Left ventricle myocardium superior (tissue), 1 donor: ENCODE measurements around the gene ZNF213. TPM values are rescaled to one million over a fixed set of nuclear protein-coding genes. Genes with fewer than 3 reads are reported as not detected.
"Not testable (repeated sequence)": the region's sequence is repeated elsewhere in the genome, so short reads cannot be mapped to it uniquely, and the experiment has no call there.

Experiments used
- ATAC-seq: fragments of 200-7000 bp; cut with Tn5 transposase; one replicate; pipeline ENCODE4 v1.9.1; 2020; ENCODE audit warnings: mild to moderate bottlenecking, moderate library complexity
- DNase-seq: peaks from one replicate; pipeline ENCODE4 v3.0.0-alpha.2; 2020
- intact Hi-C: fragments of 100-400 bp; cut with micrococcal nuclease; formaldehyde crosslinking; loops from one replicate; pipeline ENCODE4 v1.11.0; 2022
- total RNA-seq: library from RNA; stranded (reverse); fragmentation: NEBNext Ultra II Directional; extraction: Animal tissue kit (Norgen Biotek cat#: 25700); gene quantifications from one replicate; pipeline ENCODE4 v1.2.1, GENCODE V29; 2021
- donor health status: DM: no; HTN: yes; CAD: no; lungs with severe emphysema.

ZNF213 gene
- total RNA-seq, 1 donor from 2014 or later: 7.1 TPM

- intact Hi-C loops: no loop called here
- ATAC-seq: peak; percentile 92
- peak; percentile 87 for DNase-seq
Measured at GRCh38 chr16:3158510-3159314, 23.9 kb downstream of the ZNF213 start.

DNA sequence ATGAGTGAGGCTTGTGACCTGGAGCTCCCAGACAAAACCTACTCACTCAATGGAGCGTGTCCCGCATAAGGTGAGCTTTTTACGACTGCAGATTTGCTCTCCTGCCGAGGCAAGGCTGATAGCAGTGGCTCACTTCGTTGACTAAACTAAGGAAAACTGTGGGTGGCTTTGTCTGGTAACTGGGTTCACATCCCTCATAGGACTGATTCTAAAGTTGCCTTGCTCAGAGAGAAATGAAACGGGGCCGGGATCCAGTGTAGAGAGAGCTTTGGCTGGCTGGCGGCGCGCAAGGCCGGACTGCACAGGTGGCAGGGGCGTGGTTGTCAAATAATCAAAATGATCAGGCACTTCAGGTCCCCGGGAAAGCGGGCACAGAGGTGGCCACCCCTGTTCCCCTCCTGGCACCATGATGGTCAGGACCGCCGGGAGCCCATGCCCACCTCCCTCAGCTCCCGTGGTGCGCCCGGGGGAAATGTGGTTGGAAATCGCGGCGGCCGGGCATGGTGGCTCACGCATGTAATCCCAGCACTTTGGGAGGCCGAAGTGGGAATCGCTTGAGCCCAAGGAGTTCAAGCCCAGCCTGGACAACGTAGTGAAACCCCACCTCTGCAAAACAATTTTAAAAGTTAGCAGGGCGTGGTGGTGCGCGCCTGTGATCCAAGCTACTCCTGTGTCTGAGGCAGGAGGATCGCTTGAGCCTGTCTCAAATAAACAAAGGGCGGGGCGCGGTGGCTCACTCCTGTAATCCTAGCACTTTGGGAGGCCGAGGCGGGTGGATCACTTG lies 26.6 kb downstream of the ZNF213 start:
- ATAC-seq: no peak
- intact Hi-C loops: no loop called here
- no peak for DNase-seq

DNA sequence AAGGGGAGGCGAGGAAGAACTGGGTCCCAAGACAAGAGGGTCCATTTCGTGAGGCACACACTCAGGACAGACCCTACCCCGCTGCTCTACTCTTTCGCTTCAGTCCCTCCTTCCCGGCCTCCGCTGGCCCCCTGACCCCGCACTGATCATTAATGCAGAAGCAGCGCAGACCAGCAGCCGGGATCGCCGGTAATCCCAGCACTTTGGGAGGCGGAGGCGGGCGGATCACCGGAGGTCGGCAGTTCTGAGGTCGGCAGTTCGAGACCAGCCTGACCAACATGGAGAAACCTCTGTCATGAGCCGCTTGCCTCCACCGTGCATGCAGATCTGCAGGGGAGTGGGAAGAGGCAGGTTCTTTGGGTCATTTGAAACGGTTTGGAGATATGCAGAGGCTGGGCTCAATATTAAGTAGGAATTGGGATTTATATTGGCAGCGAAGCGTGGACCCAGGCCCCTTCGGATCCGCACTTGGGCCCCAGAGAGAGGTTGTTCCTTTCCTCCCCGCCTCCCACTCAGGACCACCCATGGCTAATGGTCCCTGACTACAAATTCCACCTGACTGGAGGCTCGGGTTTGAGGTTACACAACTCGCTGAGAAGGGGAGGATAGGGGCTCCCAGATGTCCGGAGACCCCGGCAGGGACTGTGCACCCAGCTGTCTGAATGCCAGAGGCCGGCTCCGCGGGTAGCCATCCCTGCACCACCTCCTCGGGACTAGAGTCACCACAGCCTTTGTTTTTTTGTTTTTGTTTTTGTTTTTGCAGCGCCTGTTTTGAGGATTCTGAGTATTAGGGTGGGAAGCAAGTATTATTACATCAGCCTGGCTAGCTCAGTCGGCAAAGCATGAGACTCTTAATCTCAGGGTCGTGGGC lies 29.5 kb downstream of the ZNF213 start:
- intact Hi-C loops: no loop called here
- ATAC-seq (no peak), DNase-seq (no peak)

- ATAC-seq (peak; percentile 10), DNase-seq (no peak)
- intact Hi-C loops: no loop called here
Measured at GRCh38 chr16:3165111-3165822, 30.4 kb downstream of the ZNF213 start.

DNA sequence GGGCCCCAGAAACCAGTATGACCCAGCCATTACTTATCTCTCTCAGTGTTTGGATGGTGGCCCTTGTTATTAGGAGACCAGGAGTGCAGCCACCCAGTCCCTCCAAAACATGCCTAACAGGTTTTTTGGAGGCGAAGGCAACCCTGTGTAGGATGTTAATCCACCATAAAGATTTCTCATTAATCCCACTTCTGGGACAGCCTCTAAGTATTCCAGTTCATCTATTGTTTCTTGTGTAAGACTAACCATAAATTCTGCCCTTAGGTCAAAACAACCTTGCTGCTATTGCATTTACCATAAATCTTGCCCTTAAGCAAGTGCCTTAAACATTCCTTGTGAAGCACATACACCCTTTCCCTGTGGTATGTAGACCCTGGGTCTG lies 31.7 kb downstream of the ZNF213 start:
- intact Hi-C loops: no loop called here
- ATAC-seq (no peak), DNase-seq (no peak)

DNA sequence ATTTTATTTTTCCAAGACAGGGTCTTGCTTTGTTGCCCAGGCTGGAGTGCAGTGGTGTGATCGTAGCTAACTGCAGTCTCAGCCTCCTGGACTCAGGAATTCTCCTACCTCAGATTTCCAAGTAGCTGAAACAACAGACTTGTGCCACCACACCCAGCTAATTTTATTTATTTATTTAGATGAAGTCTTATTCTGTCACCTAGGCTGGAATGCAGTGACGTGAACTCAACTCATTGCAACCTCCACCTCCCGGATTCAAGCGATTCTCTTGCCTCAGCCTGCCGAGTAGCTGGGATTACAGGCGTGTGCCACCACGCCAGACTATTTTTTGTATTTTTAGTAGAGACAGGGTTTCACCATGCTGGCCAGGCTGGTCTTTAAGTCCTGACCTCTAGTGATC lies 33.9 kb downstream of the ZNF213 start:
- intact Hi-C loops, DNase-seq, ATAC-seq: not testable (repeated sequence)

DNA sequence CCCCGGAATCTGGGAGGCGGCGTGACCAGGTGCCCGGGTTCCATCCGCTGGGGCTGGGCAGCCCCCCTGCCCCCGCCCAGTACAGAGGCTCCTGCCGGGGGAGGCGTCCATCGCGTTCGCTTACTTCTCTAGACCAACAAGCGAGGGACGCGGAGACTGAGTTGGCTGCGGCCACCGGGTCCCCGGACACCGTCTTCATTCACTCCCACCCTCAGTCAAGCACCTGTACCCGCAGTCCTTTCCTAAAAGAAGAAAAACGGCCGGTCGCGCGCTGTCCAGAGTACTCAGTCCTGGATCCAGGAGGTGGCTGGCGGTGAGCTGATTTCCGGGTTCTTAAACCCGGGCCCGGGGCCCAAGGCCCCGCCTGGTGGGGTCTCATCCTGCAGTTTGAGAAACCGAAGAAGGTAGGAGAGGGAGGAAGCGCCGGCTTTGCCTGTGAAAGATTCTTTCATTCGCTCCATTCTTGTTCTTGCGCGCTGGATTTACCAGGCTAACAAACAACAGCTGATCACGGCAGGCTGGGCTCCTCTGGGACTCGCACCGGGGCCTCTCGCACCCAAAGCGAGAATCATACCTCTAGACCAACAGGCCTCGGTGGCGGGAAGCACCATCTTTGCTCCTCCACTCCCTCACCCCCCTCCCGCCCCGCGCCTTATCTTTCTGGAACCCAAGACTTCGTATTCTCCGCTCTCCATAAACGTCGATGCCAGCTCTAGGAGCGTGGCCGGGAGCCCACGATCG lies 35.8 kb downstream of the ZNF213 start:
- intact Hi-C loops: no loop called here
- DNase-seq (no peak), ATAC-seq (no peak)

- DNase-seq (no peak), ATAC-seq (no peak)
- intact Hi-C loops: no loop called here
Measured at GRCh38 chr16:3171181-3171854, 36.5 kb downstream of the ZNF213 start.

DNA sequence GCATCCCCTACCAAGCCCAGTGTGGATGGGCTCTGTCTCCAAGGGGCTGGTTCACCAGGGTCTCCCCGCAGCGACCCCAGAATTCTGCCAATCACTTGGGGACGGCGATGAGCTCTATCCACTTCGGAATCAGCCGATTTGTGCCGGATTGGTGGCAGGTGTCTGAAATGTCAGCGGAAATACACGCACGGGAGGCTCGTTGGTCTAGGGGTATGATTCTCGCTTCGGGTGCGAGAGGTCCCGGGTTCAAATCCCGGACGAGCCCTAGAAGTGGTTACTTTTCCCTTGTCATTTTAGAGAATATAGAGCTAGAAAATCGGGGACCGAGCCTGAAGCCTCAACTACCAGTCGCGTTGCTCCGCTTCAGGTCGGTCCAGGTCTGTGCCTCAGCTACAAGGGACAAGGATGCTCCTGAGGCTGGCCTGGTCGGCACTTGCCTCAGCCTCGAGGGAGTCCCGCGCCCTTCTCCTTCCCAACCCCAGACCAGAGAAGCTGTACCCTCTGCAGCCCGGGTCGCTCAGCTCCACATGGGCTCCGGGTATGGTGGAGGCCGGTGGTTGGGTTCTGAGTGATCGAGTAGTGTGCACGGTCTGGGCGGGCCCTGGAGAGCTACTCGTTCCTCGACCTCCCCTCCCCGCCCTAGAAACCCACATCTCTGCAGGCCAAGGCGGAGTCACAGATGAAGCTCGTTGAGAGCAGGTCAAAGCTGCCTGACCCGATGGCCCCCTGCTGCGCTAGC lies 37.2 kb downstream of the ZNF213 start:
- intact Hi-C loops: no loop called here
- ATAC-seq (no peak), DNase-seq (no peak)

- intact Hi-C loops: no loop called here
- DNase-seq: no peak
- no peak for ATAC-seq
Measured at GRCh38 chr16:3173892-3174617, 39.2 kb downstream of the ZNF213 start.

DNA sequence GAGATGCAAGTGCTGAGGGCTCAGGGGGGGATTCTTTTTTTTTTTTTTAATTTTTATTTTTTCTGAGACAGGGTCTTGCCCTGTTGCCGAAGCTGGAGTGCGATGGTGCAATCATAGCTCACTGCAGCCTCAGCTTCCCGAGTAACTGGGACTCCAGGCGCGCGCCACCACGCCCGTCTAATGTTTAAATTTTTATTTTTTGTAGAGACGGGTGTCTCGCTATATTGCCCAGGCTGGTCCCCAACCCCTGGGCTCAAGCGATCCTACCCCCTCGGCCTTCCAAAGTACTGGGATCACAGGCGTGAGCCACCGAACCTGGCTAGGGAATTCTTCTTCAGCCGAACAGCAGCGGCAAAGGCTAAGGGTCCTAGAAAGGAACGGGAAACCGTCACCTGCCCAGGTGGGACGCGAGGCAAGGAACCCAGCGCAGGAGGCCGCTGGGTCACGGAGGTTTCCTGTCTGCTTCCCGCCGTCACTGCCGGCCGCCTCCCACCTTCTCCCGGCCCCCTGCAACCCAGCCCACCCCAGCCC lies 39.9 kb downstream of the ZNF213 start:
- intact Hi-C loops: no loop called here
- DNase-seq (no peak), ATAC-seq (no peak)

GRCh38 chr16:3175157-3176093 lies 40.6 kb downstream of the ZNF213 start:
- ATAC-seq (no peak), DNase-seq (no peak)
- intact Hi-C loops: no loop called here

- DNase-seq (no peak), ATAC-seq (no peak)
- intact Hi-C loops: no loop called here
Measured at GRCh38 chr16:3179651-3180050, 44.8 kb downstream of the ZNF213 start.

DNA sequence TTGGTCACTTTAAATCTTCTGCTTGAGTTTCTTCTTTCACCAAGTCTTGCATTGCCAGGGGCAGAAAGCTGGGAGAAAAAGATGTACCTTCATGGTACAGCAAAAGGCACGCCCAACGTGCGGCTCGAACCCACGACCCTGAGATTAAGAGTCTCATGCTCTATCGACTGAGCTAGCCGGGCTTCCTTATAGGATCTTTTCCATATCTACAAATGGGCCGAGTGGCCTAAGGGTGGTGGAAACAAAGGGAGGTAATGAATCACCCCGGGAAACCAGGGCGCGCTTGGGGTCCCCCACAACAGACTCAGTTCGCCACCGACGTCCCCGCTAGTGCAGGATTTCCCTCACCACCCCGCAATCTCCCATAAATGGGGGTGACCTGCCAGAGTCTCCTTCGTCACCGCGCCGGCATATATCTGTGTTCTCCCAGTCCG lies 45.6 kb downstream of the ZNF213 start:
- intact Hi-C loops: no loop called here
- ATAC-seq: no peak

DNA sequence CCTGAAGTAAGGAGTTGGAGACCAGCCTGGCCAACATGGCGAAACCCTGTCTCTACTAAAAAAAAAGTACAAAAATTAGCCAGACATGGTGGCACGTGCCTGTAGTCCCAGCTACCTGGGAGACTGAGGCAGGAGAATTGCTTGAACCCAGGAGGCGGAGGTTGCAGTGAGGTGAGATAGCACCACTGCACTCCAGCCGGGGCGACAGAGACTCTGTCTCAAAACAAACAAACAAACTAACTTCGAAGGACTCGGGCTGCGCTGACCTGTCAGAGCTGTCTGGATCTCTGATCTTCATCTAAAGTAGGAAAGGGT lies 47.4 kb downstream of the ZNF213 start:
- DNase-seq, intact Hi-C loops, ATAC-seq: not testable (repeated sequence)

More for the DNA sequence above, 45.6 kb downstream of the ZNF213 start:
- no peak for DNase-seq
